Ishikawa (cell line): ENCODE measurements around the gene GAK.

Experiments
- CEBPB ChIP-seq: IDR thresholded peaks from 2 replicates; pipeline ENCODE4 v1.6.1; 2012
- CREB1 ChIP-seq: IDR thresholded peaks from 2 replicates; pipeline ENCODE4 v1.6.1; 2012; ENCODE audit warnings: low read depth
- EGR1 ChIP-seq: IDR thresholded peaks from 2 replicates; pipeline ENCODE4 v1.6.1; 2012
- EP300 ChIP-seq: IDR thresholded peaks from 2 replicates; pipeline ENCODE4 v1.6.1; 2012; ENCODE audit warnings: borderline replicate concordance
- FOXM1 ChIP-seq: IDR thresholded peaks from 2 replicates; pipeline ENCODE4 v1.6.1; 2012; ENCODE audit warnings: low read depth, borderline replicate concordance
- NFIC ChIP-seq: IDR thresholded peaks from 2 replicates; pipeline ENCODE4 v1.6.1; 2012
- RAD21 ChIP-seq: IDR thresholded peaks from 2 replicates; pipeline ENCODE4 v1.6.1; 2012; ENCODE audit warnings: low read depth
- TAF1 ChIP-seq: IDR thresholded peaks from 2 replicates; pipeline ENCODE4 v1.6.1; 2012; ENCODE audit warnings: low read depth, mild to moderate bottlenecking
- TCF12 ChIP-seq: IDR thresholded peaks from 2 replicates; pipeline ENCODE4 v1.6.1; 2012; ENCODE audit warnings: low read depth
- TEAD4 ChIP-seq: IDR thresholded peaks from 2 replicates; pipeline ENCODE4 v1.6.1; 2012
- YY1 ChIP-seq: IDR thresholded peaks from 2 replicates; pipeline ENCODE4 v1.6.1; 2012; ENCODE audit warnings: low read depth
- ZBTB7A ChIP-seq: IDR thresholded peaks from 2 replicates; pipeline ENCODE4 v1.6.1; 2012; ENCODE audit warnings: low read depth
- TF ChIP-seq, protein P1 (sequence below): IDR thresholded peaks from 2 replicates; pipeline ENCODE4 v1.6.1; 2012; ENCODE audit warnings: low read depth, mild to moderate bottlenecking
- TF ChIP-seq, protein P2 (sequence below): IDR thresholded peaks from 2 replicates; pipeline ENCODE4 v1.6.1; 2012
- TF ChIP-seq, protein P3 (sequence below): IDR thresholded peaks from 2 replicates; pipeline ENCODE4 v1.6.1; 2012

GAK gene

DNA sequence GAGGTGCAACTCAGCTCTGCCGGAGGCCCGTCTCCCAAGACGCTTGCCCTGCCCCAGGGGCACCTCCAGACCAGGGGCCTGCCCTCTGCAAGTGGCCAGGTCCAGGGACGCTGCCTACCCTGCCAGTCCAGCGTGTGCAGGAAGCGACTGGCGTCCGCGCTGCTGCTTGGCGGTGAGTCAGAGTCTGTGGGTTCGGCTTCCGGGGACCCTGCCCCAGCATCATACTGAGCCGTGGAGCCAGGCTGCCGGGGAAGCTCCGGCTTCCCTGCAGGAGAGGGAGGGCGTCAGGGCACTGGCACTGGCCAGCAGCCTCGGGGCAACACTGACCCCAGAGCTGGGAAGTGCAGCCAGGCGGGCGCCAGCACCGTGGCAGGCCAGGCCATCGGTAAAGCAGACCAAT lies 63.7 kb downstream of the GAK start:
- TF ChIP-seq YY1 (no peak), TAF1 (no peak), EGR1 (no peak), CREB1 (no peak), TEAD4 (no peak), ZBTB7A (no peak), RAD21 (no peak), CEBPB (no peak), NFIC (no peak), FOXM1 (no peak), EP300 (no peak), TCF12 (no peak)
- TF ChIP-seq, protein P1, sequence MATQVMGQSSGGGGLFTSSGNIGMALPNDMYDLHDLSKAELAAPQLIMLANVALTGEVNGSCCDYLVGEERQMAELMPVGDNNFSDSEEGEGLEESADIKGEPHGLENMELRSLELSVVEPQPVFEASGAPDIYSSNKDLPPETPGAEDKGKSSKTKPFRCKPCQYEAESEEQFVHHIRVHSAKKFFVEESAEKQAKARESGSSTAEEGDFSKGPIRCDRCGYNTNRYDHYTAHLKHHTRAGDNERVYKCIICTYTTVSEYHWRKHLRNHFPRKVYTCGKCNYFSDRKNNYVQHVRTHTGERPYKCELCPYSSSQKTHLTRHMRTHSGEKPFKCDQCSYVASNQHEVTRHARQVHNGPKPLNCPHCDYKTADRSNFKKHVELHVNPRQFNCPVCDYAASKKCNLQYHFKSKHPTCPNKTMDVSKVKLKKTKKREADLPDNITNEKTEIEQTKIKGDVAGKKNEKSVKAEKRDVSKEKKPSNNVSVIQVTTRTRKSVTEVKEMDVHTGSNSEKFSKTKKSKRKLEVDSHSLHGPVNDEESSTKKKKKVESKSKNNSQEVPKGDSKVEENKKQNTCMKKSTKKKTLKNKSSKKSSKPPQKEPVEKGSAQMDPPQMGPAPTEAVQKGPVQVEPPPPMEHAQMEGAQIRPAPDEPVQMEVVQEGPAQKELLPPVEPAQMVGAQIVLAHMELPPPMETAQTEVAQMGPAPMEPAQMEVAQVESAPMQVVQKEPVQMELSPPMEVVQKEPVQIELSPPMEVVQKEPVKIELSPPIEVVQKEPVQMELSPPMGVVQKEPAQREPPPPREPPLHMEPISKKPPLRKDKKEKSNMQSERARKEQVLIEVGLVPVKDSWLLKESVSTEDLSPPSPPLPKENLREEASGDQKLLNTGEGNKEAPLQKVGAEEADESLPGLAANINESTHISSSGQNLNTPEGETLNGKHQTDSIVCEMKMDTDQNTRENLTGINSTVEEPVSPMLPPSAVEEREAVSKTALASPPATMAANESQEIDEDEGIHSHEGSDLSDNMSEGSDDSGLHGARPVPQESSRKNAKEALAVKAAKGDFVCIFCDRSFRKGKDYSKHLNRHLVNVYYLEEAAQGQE: no peak
- TF ChIP-seq, protein P2, sequence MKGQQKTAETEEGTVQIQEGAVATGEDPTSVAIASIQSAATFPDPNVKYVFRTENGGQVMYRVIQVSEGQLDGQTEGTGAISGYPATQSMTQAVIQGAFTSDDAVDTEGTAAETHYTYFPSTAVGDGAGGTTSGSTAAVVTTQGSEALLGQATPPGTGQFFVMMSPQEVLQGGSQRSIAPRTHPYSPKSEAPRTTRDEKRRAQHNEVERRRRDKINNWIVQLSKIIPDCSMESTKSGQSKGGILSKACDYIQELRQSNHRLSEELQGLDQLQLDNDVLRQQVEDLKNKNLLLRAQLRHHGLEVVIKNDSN: no peak
- TF ChIP-seq, protein P3, sequence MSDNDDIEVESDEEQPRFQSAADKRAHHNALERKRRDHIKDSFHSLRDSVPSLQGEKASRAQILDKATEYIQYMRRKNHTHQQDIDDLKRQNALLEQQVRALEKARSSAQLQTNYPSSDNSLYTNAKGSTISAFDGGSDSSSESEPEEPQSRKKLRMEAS: no peak

DNA sequence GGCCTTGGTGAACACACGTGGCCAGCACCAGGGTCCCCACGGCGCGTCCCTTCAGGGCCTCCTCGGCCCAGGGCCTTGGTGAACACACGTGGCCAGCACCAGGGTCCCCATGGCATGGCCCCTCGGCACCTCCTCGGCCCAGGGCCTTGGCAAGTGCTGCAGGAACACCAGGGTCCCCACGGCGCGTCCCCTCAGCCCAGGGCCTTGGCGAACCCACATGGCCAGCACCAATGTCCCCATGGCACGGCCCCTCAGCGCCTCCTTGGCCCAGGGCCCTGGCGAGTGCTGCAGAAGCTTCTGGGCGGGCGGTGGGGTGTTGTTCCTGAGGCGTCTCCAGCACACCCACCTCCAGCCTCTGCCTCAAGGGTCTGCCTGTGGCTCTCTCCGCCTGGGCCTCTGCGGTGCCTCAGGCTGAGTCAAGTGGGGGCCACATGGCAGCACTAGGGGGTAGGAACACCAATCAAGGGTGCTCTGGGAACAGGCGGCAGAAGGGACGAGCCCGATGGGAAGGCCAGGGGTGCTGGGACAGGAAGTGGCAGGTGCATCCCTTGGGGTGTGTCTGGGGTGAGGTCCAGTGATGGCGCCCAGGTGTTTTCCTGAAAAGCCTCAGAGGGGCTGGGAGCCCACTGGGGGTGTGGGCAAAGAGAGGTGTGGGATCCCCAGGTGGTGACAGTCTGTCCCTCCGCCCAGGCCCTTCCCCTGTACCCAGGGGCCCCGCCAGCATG lies 64.4 kb downstream of the GAK start:
- TF ChIP-seq TEAD4: no peak

DNA sequence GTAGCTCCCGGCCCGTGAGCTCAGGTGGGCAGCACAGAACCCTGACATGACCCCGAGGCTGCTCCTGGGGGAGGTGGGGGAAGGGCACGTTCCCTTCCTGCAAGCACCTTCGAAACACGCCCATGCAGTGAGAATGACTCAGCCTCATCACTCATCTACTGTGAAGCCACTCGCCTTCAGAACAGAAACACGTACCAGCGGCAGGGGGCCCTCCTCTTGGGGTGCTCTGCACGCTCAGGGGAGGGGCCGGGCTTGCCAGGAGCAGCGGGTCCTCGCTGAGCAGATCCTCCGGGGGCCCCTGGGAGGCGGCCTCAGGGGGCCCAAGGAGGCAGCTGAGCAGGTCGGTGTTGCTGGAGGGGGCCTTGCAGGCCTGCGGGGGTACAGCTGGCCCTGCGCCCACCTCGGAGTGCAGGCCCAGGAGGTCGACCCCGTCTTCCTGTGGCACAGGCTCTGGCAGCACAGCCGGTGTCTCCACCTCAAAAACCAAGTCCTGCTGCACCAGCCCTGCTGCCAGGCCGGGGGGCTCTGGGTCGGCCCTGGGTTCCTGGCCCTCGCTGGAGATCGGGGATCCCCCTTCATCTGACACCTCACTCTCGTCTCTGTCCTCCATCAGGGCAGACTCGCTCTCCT lies 65.2 kb downstream of the GAK start:
- no peak for TF ChIP-seq CREB1
- no peak for TF ChIP-seq CEBPB
- TF ChIP-seq RAD21: no peak
- no peak for TF ChIP-seq TCF12
- TF ChIP-seq EGR1: no peak
- no peak for TF ChIP-seq YY1
- no peak for TF ChIP-seq EP300
- TF ChIP-seq, protein P2: no peak
- no peak for TF ChIP-seq FOXM1

DNA sequence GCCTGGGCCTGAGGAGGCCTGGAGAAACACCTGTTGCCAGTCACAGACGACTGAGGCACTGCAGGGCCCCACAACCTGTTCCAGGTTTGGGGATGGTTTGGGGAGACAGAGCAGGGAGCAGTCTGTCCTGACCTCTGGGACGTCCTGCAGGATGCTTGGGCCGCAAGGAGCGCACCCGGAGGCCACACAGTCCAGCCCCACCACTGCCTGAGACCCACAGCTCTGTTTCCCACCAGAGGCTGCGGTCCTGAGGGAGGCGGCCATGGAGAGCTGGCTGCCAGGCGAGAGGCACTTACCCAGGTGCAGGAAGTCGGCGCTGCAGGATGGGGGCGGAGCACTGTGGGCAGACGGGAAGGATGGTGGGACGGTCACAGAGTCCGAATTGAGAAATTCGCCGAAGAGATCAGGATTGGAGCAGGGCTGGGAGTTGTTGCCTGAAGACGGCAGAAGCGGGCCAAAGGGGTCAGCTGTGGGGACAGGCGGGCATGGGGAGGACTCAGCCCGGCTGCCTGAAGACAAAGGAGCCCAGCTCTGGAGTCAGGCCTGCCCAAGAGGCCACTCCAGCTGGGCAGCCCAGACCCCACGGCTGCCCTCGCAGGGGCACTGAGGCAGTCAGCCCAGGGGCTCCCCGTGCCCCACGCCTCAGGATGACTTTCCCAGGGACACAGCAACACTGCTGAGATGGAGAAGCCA lies 65.9 kb downstream of the GAK start:
- TF ChIP-seq CREB1 (no peak), ZBTB7A (no peak), CEBPB (no peak), EGR1 (no peak), TAF1 (no peak), EP300 (no peak), FOXM1 (no peak), NFIC (no peak)
- TF ChIP-seq, protein P3: no peak
- TF ChIP-seq, protein P1: no peak

DNA sequence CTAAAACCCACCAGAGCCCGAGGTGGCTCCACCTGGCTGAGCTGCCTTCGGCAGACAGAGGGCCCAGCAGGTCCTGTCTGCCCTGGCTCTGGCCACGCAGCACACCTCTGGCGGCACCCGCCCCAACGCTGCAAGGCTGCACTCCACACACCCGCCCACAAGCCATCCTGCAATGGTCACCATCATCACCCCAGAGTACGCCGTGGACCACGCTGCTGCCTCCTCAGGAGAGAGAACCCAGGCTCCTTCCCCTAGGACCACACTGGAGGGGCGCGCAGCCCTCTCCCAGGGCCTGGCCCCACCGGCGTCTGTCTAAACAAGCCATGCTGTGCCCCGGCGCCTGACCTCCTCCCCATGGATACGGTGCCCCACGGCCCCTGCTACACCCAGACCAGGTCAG lies 66.5 kb downstream of the GAK start:
- TF ChIP-seq, protein P1: no peak
- TF ChIP-seq EGR1 (no peak), TCF12 (no peak), YY1 (no peak)
